Activated naive CD4-positive, alpha-beta T cell treated with anti-CD3 and anti-CD28 coated beads, Interleukin-2, amount 50 U/mL, for 24 hours (primary cell): ENCODE data around the gene ICA1L.
"Not testable (repeated sequence)": the region's sequence is repeated elsewhere in the genome, so short reads cannot be mapped to it uniquely, and the experiment has no call there.

ENCODE experiments used
- H3K27ac Mint-ChIP-seq: one replicate; pipeline ENCODE4 v1.8.0; 2021; ENCODE audit warnings: mild to moderate bottlenecking, mixed read lengths
- H3K27me3 Mint-ChIP-seq: one replicate; pipeline ENCODE4 v1.8.0; 2021; ENCODE audit warnings: mixed read lengths
- H3K36me3 Mint-ChIP-seq: one replicate; pipeline ENCODE4 v1.8.0; 2021; ENCODE audit warnings: mixed read lengths
- H3K4me1 Mint-ChIP-seq: one replicate; pipeline ENCODE4 v1.8.0; 2021; ENCODE audit warnings: mixed read lengths
- H3K4me3 Mint-ChIP-seq: one replicate; pipeline ENCODE4 v1.8.0; 2021; ENCODE audit warnings: mild to moderate bottlenecking, mixed read lengths
- H3K9me3 Mint-ChIP-seq: one replicate; pipeline ENCODE4 v1.8.0; 2021; ENCODE audit warnings: mixed read lengths

The ICA1L gene

GRCh38 chr2:202870431-202871299, 901 bp downstream of the ICA1L start:
- Mint-ChIP-seq H3K36me3 (no peaks in the 10 kb centered on the region), H3K27ac (peak overlapping the region; percentile 77), H3K4me3 (peak overlapping the region; percentile 91), H3K4me1 (peaks cover 11% of the 10 kb centered on the region), H3K27me3 (no peaks in the 10 kb centered on the region), H3K9me3 (no peaks in the 10 kb centered on the region)

GRCh38 chr2:202861987-202862386, 9.6 kb downstream of the ICA1L start:
- Mint-ChIP-seq H3K36me3 (no peaks in the 10 kb centered on the region), H3K4me1 (no peaks in the 10 kb centered on the region), H3K27ac (no peak overlapping the region), H3K27me3 (no peaks in the 10 kb centered on the region), H3K4me3 (no peak overlapping the region), H3K9me3 (no peaks in the 10 kb centered on the region)

GRCh38 chr2:202858601-202859000, 13.0 kb downstream of the ICA1L start:
- H3K27me3 Mint-ChIP-seq, result no peaks in the 10 kb centered on the region
- H3K4me3 Mint-ChIP-seq, result no peak overlapping the region
- H3K9me3 Mint-ChIP-seq, result no peaks in the 10 kb centered on the region
- no peaks in the 10 kb centered on the region for H3K36me3 Mint-ChIP-seq
- no peak overlapping the region for H3K27ac Mint-ChIP-seq
- H3K4me1 Mint-ChIP-seq, result no peaks in the 10 kb centered on the region

- not testable (repeated sequence) for H3K27ac Mint-ChIP-seq, H3K27me3 Mint-ChIP-seq, H3K36me3 Mint-ChIP-seq, H3K4me3 Mint-ChIP-seq, H3K4me1 Mint-ChIP-seq, H3K9me3 Mint-ChIP-seq
These were observed 22.2 kb downstream of the ICA1L start for GRCh38 chr2:202849343-202849742.

GRCh38 chr2:202848813-202849212, 22.8 kb downstream of the ICA1L start:
- H3K9me3 Mint-ChIP-seq, result no peaks in the 10 kb centered on the region
- no peaks in the 10 kb centered on the region for H3K27me3 Mint-ChIP-seq
- no peak overlapping the region for H3K4me3 Mint-ChIP-seq
- no peak overlapping the region for H3K27ac Mint-ChIP-seq
- H3K4me1 Mint-ChIP-seq, result peaks cover 8% of the 10 kb centered on the region
- no peaks in the 10 kb centered on the region for H3K36me3 Mint-ChIP-seq

DNA sequence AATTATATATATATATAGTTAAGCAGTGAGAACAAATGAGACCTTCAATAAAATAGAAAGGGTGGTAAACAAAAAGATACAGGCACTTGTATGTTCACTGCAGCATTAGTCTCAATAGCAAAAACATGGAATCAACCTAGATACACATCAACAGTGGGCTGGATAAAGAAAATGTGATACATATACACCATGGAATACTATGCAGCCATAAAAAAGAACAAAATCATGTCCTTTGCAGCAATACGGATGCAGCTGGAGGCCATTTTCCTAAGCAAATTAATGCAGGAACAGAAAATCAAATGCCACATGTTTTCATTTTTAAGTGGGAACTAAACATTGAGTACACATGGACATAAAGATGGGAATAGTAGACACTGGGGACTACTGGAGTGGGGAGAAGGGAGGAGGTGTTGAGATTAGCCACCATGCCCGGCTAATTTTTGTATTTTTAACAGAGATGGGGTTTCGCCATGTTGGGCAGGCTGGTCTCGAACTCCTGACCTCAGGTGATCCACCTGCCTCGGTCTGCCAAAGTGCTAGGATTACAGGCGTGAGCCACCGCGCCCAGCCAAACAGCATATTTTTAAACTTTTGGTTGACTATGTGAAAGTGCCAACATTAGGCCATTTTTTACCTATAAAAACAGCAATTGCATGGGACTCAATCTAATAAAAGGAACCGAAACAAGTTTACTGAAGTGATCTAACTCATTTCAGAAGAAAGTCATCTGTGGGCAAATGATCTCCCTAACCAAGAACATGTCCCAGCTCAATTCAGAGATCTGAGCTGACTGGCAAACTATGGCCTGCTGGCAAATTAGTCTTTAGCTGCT, 23.7 kb downstream of the ICA1L start:
- no peaks in the 10 kb centered on the region for H3K27me3 Mint-ChIP-seq
- H3K4me1 Mint-ChIP-seq, result peaks cover 8% of the 10 kb centered on the region
- no peak overlapping the region for H3K27ac Mint-ChIP-seq
- no peak overlapping the region for H3K4me3 Mint-ChIP-seq
- H3K9me3 Mint-ChIP-seq, result no peaks in the 10 kb centered on the region
- H3K36me3 Mint-ChIP-seq, result no peaks in the 10 kb centered on the region

DNA sequence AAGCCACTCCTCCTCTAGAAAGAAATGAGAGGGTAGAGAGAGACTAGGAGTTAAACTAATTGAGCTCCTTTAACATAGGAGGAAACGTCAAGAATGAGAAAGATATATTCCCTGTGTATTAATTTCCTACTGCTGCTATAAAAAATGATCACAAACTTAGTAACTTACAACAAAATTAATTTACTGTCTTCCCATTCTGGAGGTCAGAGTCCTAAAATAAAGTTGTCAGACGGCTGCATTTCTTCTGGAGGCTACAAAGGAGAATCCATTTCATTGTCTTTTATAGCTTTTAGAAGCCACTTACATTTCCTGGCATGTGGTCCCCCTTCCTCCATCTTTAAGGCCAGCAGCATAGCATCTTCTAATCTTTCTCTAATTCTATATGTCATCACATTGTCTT, 26.9 kb downstream of the ICA1L start:
- H3K4me1 Mint-ChIP-seq, result peaks cover 8% of the 10 kb centered on the region
- H3K27me3 Mint-ChIP-seq, result no peaks in the 10 kb centered on the region
- H3K36me3 Mint-ChIP-seq, result peaks cover 6% of the 10 kb centered on the region
- H3K9me3 Mint-ChIP-seq, result peaks cover 6% of the 10 kb centered on the region
- no peak overlapping the region for H3K4me3 Mint-ChIP-seq
- H3K27ac Mint-ChIP-seq, result no peak overlapping the region

GRCh38 chr2:202842690-202843089, 28.9 kb downstream of the ICA1L start:
- no peaks in the 10 kb centered on the region for H3K4me1 Mint-ChIP-seq
- H3K9me3 Mint-ChIP-seq, result peaks cover 6% of the 10 kb centered on the region
- no peak overlapping the region for H3K4me3 Mint-ChIP-seq
- no peaks in the 10 kb centered on the region for H3K27me3 Mint-ChIP-seq
- no peak overlapping the region for H3K27ac Mint-ChIP-seq
- peaks cover 6% of the 10 kb centered on the region for H3K36me3 Mint-ChIP-seq

GRCh38 chr2:202841090-202841867, 30.3 kb downstream of the ICA1L start:
- Mint-ChIP-seq H3K36me3 (peaks cover 6% of the 10 kb centered on the region), H3K4me3 (no peak overlapping the region), H3K27me3 (no peaks in the 10 kb centered on the region), H3K4me1 (no peaks in the 10 kb centered on the region), H3K27ac (no peak overlapping the region), H3K9me3 (peaks cover 6% of the 10 kb centered on the region)

DNA sequence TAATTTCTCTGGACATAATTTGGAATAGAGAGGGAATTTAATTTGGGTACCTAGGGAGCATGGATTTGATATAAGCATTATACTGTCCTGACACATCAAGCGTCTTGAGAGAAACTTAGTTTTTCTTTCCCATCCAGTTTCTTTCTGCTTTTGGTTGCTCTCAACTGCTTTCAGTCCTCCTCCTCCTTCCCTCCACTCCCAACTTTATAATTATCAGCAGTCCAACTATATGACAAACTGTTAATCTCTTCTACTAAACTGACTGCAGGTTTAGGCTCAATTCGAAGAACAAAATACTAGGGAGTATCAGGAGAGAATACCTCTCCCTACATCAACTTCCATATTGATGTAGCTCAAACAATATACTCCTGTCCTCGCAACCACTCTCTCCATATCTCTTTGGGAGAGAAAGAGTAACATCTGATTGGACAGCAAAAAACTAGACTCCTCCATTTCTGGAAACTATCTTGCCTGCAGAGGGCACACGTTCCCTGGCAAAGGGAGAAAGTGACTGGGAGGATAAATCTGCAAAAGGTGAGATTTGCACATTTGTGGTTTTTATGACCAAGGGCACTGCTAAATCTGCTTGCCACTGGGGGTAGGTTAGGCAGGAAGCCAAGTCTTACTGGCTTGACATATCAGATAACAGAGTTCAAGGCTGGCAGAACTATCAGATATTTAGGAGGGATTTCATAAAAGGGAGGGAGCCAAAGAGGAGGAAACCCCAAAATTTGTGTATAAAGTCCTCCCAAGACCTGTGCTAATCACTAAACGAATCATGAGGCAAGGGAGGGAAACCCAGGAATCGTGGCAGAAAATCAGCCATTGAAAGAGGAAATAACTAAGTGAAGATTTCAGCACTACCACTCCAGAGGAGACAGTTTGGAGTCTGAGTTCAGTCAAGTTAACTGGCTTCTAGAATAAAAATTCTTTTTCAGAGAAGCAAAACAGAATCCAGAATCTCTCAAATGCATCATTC, 40.0 kb downstream of the ICA1L start:
- Mint-ChIP-seq H3K36me3 (no peaks in the 10 kb centered on the region), H3K4me3 (peak overlapping the region; percentile 3), H3K9me3 (no peaks in the 10 kb centered on the region), H3K27ac (no peak overlapping the region), H3K27me3 (no peaks in the 10 kb centered on the region), H3K4me1 (peaks cover 17% of the 10 kb centered on the region)

DNA sequence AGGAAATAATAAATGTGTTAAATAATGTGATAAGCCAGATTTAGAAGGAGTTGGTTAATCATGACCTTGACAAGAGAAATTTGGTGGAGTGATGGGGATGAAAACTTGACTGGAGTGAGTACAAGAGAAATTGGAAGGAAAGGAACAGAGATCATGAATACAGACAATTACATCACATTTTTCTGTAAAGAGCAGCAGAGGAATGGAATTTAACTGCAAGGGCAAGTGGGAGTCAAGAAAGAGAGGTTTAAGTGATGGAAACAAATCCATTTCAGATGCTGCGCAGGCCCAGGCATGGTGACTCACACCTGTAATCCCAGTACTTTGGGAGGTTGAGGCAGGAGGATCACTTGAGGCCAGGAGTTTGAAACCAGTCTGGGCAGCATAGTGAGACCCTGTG, 46.7 kb downstream of the ICA1L start:
- Mint-ChIP-seq H3K36me3 (peaks cover 4% of the 10 kb centered on the region), H3K27me3 (no peaks in the 10 kb centered on the region)

GRCh38 chr2:202822411-202822810, 49.2 kb downstream of the ICA1L start:
- Mint-ChIP-seq H3K4me3 (no peak overlapping the region), H3K27ac (no peak overlapping the region), H3K9me3 (no peaks in the 10 kb centered on the region), H3K4me1 (no peaks in the 10 kb centered on the region), H3K36me3 (peaks cover 4% of the 10 kb centered on the region), H3K27me3 (no peaks in the 10 kb centered on the region)

More for the DNA sequence above, 46.7 kb downstream of the ICA1L start:
- no peaks in the 10 kb centered on the region for H3K4me1 Mint-ChIP-seq
- H3K9me3 Mint-ChIP-seq, result no peaks in the 10 kb centered on the region
- H3K4me3 Mint-ChIP-seq, result no peak overlapping the region
- H3K27ac Mint-ChIP-seq, result no peak overlapping the region

DNA sequence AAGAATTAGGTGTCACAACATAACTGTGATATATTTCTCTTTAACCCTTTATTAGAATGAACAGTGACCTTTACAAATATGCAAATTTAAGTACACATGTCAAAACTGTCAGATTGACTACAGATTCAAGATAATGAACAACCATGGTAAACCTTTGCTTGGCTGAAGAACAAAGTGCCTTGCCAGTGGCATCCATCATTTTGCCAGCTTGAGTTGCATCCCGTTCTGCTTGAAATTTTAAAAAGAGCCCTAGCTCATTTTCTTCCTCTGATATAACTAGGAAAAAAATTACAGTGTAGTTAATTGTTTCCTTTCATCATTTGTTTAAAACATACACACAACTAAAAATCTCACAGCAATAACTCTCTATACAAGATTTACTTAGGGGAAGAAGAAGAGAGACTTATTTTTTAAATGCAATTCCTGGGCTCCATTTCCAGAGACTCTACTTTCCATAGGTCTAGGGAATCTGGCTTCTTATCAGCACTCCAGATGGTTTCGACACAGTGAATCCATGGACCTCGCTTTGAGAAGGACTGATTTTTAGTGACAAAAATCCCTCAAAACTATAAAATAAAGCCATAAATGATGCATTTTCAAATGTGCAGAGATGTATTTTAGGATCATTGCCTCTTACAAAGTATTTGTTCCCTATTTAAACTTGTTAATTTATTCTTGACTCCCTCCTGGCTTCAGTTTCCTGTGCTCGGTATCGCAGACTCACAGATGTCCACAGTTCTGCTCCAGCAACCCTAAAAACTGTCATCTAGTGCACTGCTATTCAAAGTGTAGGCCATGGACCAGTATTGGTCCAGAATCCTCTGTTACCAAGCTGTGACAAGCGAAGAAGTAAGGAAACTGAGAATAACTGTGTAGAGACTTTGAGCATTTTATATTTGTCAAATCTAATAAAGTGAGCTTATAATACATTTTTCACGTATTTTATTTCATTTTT, 50.1 kb downstream of the ICA1L start:
- no peak overlapping the region for H3K27ac Mint-ChIP-seq
- no peak overlapping the region for H3K4me3 Mint-ChIP-seq
- H3K27me3 Mint-ChIP-seq, result no peaks in the 10 kb centered on the region
- H3K36me3 Mint-ChIP-seq, result peaks cover 4% of the 10 kb centered on the region
- H3K4me1 Mint-ChIP-seq, result no peaks in the 10 kb centered on the region
- H3K9me3 Mint-ChIP-seq, result no peaks in the 10 kb centered on the region

DNA sequence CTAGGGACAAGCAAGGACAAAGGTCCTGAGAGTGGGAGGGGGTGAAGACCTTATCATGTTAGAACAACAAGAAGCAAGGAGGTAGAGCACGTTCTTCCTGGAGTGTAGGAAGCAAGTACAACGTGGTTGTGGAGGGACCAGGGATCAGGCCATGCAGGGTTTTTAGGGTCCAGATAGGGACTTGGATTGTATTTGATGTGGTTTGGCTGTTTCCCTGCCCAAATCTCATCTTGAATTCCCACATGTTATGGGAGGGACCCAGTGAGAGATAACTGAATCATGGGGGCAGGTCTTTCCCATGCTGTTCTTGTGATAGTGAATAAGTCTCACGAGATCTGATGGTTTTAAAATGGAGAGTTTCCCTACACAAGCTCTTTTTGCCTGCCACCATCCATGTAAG, 53.2 kb downstream of the ICA1L start:
- Mint-ChIP-seq H3K4me3 (no peak overlapping the region), H3K9me3 (no peaks in the 10 kb centered on the region), H3K4me1 (no peaks in the 10 kb centered on the region), H3K36me3 (peaks cover 7% of the 10 kb centered on the region), H3K27ac (no peak overlapping the region), H3K27me3 (no peaks in the 10 kb centered on the region)
